RWPE1 (cell line): Measurements from ENCODE around the gene MOV10.
"Not testable (repeated sequence)": the region's sequence is repeated elsewhere in the genome, so short reads cannot be mapped to it uniquely, and the experiment has no call there.

Source experiments
- CTCF ChIA-PET: fragments of 350-600 bp; sonication (Branson Sonifier 250); formaldehyde crosslinking; extraction: SDS; loops from one replicate; lab custom pipeline; 2021; lab: Yijun Ruan, JAX
- POLR2A ChIA-PET: fragments of 400-600 bp; formaldehyde crosslinking; extraction: SDS; loops from one replicate; lab custom pipeline; 2020; ENCODE audit warnings: antibody characterized with exemption; ENCODE audit not compliant: low non-redundant PET; lab: Yijun Ruan, JAX
- DNase-seq: peaks from one replicate; pipeline ENCODE4 v3.0.0; 2012; ENCODE audit warnings: low spot score
- H3K27ac ChIP-seq: fragments of 450-650 bp; 2 replicates; pipeline ENCODE4 v1.5.1; 2017
- CTCF ChIP-seq: fragments of 450-650 bp; conservative IDR thresholded peaks from 2 replicates; pipeline ENCODE4 v1.5.1; 2017; ENCODE audit warnings: low read depth, mild to moderate bottlenecking

The MOV10 gene

GRCh38 chr1:112716133-112716720 is 41.8 kb downstream of the MOV10 start:
- DNase-seq = peak; percentile 81
- peak; percentile 89 for TF ChIP-seq CTCF
- peak overlapping the region; percentile 70 for H3K27ac ChIP-seq
- ChIA-PET POLR2A (no interaction called here), CTCF (interaction anchor here (0.5 to 10.4 kb wide), 18 partner anchors 8 to 357 kb away, joined by 3 to 282 read pairs (median 4); partner anchors contain the start of genes LRIG2 and RHOC)

GRCh38 chr1:112717263-112717873 is 42.9 kb downstream of the MOV10 start:
- no peak for DNase-seq
- TF ChIP-seq CTCF = no peak
- ChIA-PET CTCF (interaction anchor here (0.5 to 10.4 kb wide), 7 partner anchors 8 to 356 kb away, joined by 3 to 282 read pairs (median 5); partner anchors contain the start of gene LRIG2), POLR2A (no interaction called here)
- H3K27ac ChIP-seq = no peak overlapping the region

- peak; percentile 66 for DNase-seq
- TF ChIP-seq CTCF = peak; percentile 91
- no peak overlapping the region for H3K27ac ChIP-seq
- ChIA-PET CTCF (interaction anchor here (0.6 to 10.4 kb wide), 16 partner anchors 11 to 419 kb away, joined by 3 to 282 read pairs (median 4); no protein-coding TSS in a partner anchor), POLR2A (no interaction called here)
These were observed 44.4 kb downstream of the MOV10 start for GRCh38 chr1:112718691-112719418.

GRCh38 chr1:112719706-112720105 is 45.2 kb downstream of the MOV10 start:
- no peak for TF ChIP-seq CTCF
- POLR2A ChIA-PET = no interaction called here
- CTCF ChIA-PET = interaction anchor here (0.5 to 10.4 kb wide), 6 partner anchors 11 to 299 kb away, joined by 3 to 282 read pairs (median 10); no protein-coding TSS in a partner anchor
- no peak for DNase-seq
- H3K27ac ChIP-seq = no peak overlapping the region

DNA sequence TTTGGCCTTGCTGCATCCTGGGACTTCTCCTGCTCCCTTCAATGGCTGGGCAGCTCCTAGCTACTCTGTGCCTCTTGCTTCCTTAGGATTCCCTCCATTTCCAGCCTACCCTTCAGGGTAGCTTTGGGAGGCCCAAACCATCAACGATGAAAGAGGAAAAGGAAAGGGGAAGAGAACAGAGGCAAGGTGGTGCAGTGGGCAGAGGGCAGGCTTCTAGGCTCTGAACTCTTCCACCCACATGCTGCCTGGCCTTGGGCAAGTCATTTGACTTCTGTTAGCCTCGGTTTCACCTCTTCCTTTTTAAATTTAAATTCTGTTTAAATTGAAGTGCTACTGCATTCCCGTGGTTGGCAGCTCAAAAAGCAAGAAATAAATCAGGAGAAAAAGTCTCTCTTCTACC is 46.3 kb downstream of the MOV10 start:
- CTCF ChIA-PET = interaction anchor here (10.4 kb wide), 1 partner anchor 82 kb away, joined by 282 read pairs; no protein-coding TSS in a partner anchor
- POLR2A ChIA-PET = no interaction called here
- no peak overlapping the region for H3K27ac ChIP-seq
- DNase-seq = no peak
- no peak for TF ChIP-seq CTCF

- POLR2A ChIA-PET = not testable (repeated sequence)
- CTCF ChIA-PET = interaction anchor here (10.4 kb wide), 1 partner anchor 82 kb away, joined by 282 read pairs; no protein-coding TSS in a partner anchor
These were observed 46.8 kb downstream of the MOV10 start for GRCh38 chr1:112721294-112721693.

More at GRCh38 chr1:112721294-112721693, 46.8 kb downstream of the MOV10 start:
- not testable (repeated sequence) for DNase-seq, H3K27ac ChIP-seq
